HL-60 (cell line): ENCODE results near the gene GAB2.
A peak's percentile ranks its signal among the peaks of the same experiment; 100 is the strongest.

Source experiments
- DNase-seq, 2 experiments: peaks; one replicate each; pipeline ENCODE4 v3.0.0-alpha.2; 2010 to 2020; ENCODE audit warnings: low read depth in 1 of 2, low spot score in 1 of 2
- H3K27ac ChIP-seq: fragments of 250-450 bp; sonication (Bioruptor Pico); replicated peaks from 2 replicates; pipeline ENCODE4 v1.5.1; 2020; ENCODE audit warnings: mild to moderate bottlenecking, moderate library complexity
- H3K27me3 ChIP-seq: fragments of 250-450 bp; sonication (Bioruptor Pico); 2 replicates; pipeline ENCODE4 v1.5.1; 2021; ENCODE audit warnings: mild to moderate bottlenecking, moderate library complexity; ENCODE audit not compliant: insufficient read depth, poor library complexity, severe bottlenecking
- H3K4me3 ChIP-seq: replicated peaks from 2 replicates; pipeline ENCODE4 v1.5.1; 2011; ENCODE audit warnings: mild to moderate bottlenecking, control low read depth, low read length; ENCODE audit not compliant: insufficient read depth
- GABPA ChIP-seq: IDR thresholded peaks from 2 replicates; pipeline ENCODE4 v1.6.1; 2012; ENCODE audit warnings: low read depth
- POLR2AphosphoS5 ChIP-seq: IDR thresholded peaks from 2 replicates; pipeline ENCODE4 v1.6.1; 2012; ENCODE audit warnings: low read depth
- REST ChIP-seq: IDR thresholded peaks from 2 replicates; pipeline ENCODE4 v1.6.1; 2012; ENCODE audit warnings: low read depth; ENCODE audit not compliant: insufficient replicate concordance
- SPI1 ChIP-seq: IDR thresholded peaks from 2 replicates; pipeline ENCODE4 v1.6.1; 2012; ENCODE audit warnings: low read depth, mild to moderate bottlenecking, borderline replicate concordance
- TF ChIP-seq, protein P1 (sequence below): IDR thresholded peaks from one replicate; pipeline ENCODE4 v1.5.1; 2011; ENCODE audit warnings: low read length, control low read depth, inconsistent platforms; ENCODE audit not compliant: insufficient read depth

GAB2 gene

DNA sequence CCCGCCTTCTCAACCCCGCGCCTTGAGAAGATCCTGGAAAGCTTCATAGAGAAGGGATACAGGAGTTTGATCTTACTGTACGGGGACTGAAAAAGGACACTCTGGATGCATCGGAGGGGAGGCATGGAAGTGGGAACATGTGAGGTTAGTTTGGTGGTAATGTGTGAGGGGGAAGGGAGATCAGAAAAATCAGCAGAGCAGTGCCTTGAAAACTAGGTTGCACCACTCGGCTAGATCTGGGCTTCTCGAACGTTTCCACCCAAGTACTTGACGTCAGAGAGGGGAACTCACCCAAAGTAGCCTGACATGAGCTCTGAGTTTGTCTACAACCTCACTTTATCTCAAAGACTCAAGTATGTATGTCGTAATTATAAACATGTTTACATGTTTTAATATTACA is 214.4 kb downstream of the GAB2 start:
- no peak overlapping the region for H3K4me3 ChIP-seq
- TF ChIP-seq SPI1: peak; percentile 25; the same call in 1 of the 2 replicates
- TF ChIP-seq, protein P1, sequence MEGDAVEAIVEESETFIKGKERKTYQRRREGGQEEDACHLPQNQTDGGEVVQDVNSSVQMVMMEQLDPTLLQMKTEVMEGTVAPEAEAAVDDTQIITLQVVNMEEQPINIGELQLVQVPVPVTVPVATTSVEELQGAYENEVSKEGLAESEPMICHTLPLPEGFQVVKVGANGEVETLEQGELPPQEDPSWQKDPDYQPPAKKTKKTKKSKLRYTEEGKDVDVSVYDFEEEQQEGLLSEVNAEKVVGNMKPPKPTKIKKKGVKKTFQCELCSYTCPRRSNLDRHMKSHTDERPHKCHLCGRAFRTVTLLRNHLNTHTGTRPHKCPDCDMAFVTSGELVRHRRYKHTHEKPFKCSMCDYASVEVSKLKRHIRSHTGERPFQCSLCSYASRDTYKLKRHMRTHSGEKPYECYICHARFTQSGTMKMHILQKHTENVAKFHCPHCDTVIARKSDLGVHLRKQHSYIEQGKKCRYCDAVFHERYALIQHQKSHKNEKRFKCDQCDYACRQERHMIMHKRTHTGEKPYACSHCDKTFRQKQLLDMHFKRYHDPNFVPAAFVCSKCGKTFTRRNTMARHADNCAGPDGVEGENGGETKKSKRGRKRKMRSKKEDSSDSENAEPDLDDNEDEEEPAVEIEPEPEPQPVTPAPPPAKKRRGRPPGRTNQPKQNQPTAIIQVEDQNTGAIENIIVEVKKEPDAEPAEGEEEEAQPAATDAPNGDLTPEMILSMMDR: no peak

GRCh38 chr11:78202733-78203167 is 214.9 kb downstream of the GAB2 start:
- DNase-seq: peak in 1 of 2 experiments; percentile 65
- TF ChIP-seq SPI1 (0 out of 2 replicates have a peak, but pooled peaks have one; percentile 10), REST (no peak), GABPA (0 out of 2 replicates have a peak, but pooled peaks have one; percentile 7), POLR2AphosphoS5 (peak; percentile 83)
- TF ChIP-seq, protein P1: no peak
- Histone ChIP-seq H3K27ac (peak overlapping the region; percentile 57), H3K4me3 (no peak overlapping the region), H3K27me3 (no peaks in the 10 kb centered on the region)

More for the DNA sequence above, 214.4 kb downstream of the GAB2 start:
- H3K27ac ChIP-seq: peak overlapping the region; percentile 57
- H3K27me3 ChIP-seq: no peaks in the 10 kb centered on the region
- DNase-seq: peak; percentile 43 to 70

- Histone ChIP-seq H3K27me3 (no peaks in the 10 kb centered on the region), H3K4me3 (no peak overlapping the region), H3K27ac (no peak overlapping the region)
- TF ChIP-seq SPI1 (no peak), POLR2AphosphoS5 (no peak), GABPA (no peak), REST (no peak)
- TF ChIP-seq, protein P1: no peak
- no peak for DNase-seq
Observed at GRCh38 chr11:78201096-78201818, 216.4 kb downstream of the GAB2 start.
